Right lobe of liver (tissue), 4 donors: ENCODE data around the gene C1orf216.

ENCODE experiments used
- POLR2A ChIP-seq: fragments of 450-650 bp; IDR thresholded peaks from one replicate; pipeline ENCODE4 v1.6.1; 2017; ENCODE audit warnings: antibody characterized with exemption, mild to moderate bottlenecking
- TF ChIP-seq, protein P1 (sequence below), 4 donors: fragments of 200-600 bp in 3 of 4; fragments of 450-650 bp in 1 of 4; IDR thresholded peaks; one replicate each; pipeline versions ENCODE4 v1.5.1 to v1.8.0; 2016 to 2022; ENCODE audit warnings: antibody characterized with exemption in 4 of 4, mild to moderate bottlenecking in 2 of 4
- donor health status: DM: no; HTN: no; CAD: no.
- donor health status: DM: no; HTN: no; CAD: no.
- donor health status: DM: no; HTN: yes; CAD: no.

DNA sequence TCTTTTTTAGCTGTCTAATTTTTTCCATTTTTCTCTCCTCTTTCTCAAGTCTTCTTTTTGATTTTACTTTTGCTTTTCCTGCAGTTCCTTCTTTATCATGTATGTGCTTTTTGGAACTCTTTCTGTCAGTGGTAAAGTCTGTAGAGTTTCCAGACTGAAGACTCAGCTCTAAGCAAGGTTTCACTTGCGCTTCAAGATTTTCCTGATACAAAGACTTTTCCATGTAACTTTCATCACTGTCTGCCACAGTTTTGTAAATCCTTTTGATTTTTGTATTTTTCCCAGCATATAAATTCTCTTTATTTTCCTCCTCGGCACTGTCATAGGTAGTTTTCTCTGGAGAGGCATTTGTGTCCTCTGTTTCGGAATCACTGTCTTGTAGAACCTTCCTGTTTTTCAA lies 45.6 kb upstream of the C1orf216 start:
- no peak for TF ChIP-seq POLR2A
- TF ChIP-seq, protein P1, sequence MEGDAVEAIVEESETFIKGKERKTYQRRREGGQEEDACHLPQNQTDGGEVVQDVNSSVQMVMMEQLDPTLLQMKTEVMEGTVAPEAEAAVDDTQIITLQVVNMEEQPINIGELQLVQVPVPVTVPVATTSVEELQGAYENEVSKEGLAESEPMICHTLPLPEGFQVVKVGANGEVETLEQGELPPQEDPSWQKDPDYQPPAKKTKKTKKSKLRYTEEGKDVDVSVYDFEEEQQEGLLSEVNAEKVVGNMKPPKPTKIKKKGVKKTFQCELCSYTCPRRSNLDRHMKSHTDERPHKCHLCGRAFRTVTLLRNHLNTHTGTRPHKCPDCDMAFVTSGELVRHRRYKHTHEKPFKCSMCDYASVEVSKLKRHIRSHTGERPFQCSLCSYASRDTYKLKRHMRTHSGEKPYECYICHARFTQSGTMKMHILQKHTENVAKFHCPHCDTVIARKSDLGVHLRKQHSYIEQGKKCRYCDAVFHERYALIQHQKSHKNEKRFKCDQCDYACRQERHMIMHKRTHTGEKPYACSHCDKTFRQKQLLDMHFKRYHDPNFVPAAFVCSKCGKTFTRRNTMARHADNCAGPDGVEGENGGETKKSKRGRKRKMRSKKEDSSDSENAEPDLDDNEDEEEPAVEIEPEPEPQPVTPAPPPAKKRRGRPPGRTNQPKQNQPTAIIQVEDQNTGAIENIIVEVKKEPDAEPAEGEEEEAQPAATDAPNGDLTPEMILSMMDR (IDR thresholded peaks at IDR 0.05), result no peak
